A375 (cell line): ENCODE results near the gene MRPL21. TPM values are rescaled to one million over a fixed set of nuclear protein-coding genes. Genes with fewer than 3 reads are reported as not detected.

Experiments
- total RNA-seq: library from RNA; depleted of rRNA; stranded (reverse); fragments of >200 nt; shearing (Covaris generic); gene quantifications from 2 replicates; pipeline ENCODE4 v1.2.3, GENCODE V29; 2014; rRNA removed

Gene MRPL21
- total RNA-seq: 122 and 149 TPM in 2 replicates

GRCh38 chr11:68903288-68904247, at the start of gene MRPL21, which contains the start of gene IGHMBP2:
TSS of gene MRPL21 (minus strand) at chr11:68903832. CDS start at chr11:68903810, 22 bp downstream.
TSS of gene IGHMBP2 (plus strand) at chr11:68903891. CDS start at chr11:68903953, 62 bp downstream.

GRCh38 chr11:68841718-68842426, 61.8 kb downstream of the MRPL21 start, which contains the start of gene CPT1A:
TSS of gene CPT1A (minus strand) at chr11:68841916. CDS start at chr11:68815474, 26,442 bp downstream.

Other genes with a start within 250 kb of the MRPL21 start
- 1.2 TPM in 1 of 2 replicates, not detected in the other for gene GAL, start 219.3 kb downstream of the MRPL21 start, total RNA-seq
- gene TESMIN, start 152.3 kb downstream of the MRPL21 start, total RNA-seq: 4.0 and 6.6 TPM in 2 replicates
- 11.8 and 12.2 TPM in 2 replicates for gene CPT1A, start 61.9 kb downstream of the MRPL21 start, total RNA-seq
- gene IGHMBP2, start 59 bp upstream of the MRPL21 start, total RNA-seq: 15.4 and 16.1 TPM in 2 replicates
- not detected in 2 replicates for gene MRGPRD, start 77.2 kb upstream of the MRPL21 start, total RNA-seq
- gene MRGPRF, start 109.4 kb upstream of the MRPL21 start, total RNA-seq: 0.15 TPM in 1 of 2 replicates, not detected in the other
- gene TPCN2, start 145.1 kb upstream of the MRPL21 start, total RNA-seq: 7.1 and 7.3 TPM in 2 replicates